GM12878 (cell line): ENCODE results near the gene WSCD2. TPM values are rescaled to one million over a fixed set of nuclear protein-coding genes. Genes with fewer than 3 reads are reported as not detected.

ENCODE experiments used
- ATAC-seq: fragments of 200-7000 bp; cut with Tn5 transposase; 3 replicates; pipeline ENCODE4 v1.9.1; 2020; ENCODE audit warnings: mild to moderate bottlenecking, moderate library complexity
- BruUV-seq: library from RNA; stranded (reverse); fragments of 400-500 nt; replicated peaks from 2 replicates; lab custom pipeline; 2021; lab: Mats Ljungman, UMichigan
- CTCF ChIA-PET: fragments of 300-600 bp; sonication (Branson Sonifier 250); formaldehyde crosslinking; extraction: SDS; loops from one replicate; lab custom pipeline; 2021; ENCODE audit warnings: inconsistent platforms; lab: Yijun Ruan, JAX
- POLR2A ChIA-PET: fragments of 350-600 bp; formaldehyde crosslinking; extraction: SDS; loops from one replicate; lab custom pipeline; 2021; ENCODE audit warnings: inconsistent platforms; lab: Charles Lee
- RAD21 ChIA-PET: fragments of 300-600 bp; sonication (Branson Sonifier 250); formaldehyde crosslinking; loops from one replicate; lab custom pipeline; 2023; ENCODE audit warnings: antibody characterized with exemption; ENCODE audit not compliant: unreplicated experiment; lab: Charles Lee
- SMC1A ChIA-PET: fragments of 300-600 bp; sonication (Branson Sonifier 250); formaldehyde crosslinking; loops from one replicate; lab custom pipeline; 2023; ENCODE audit not compliant: unreplicated experiment, uncharacterized antibody; lab: Charles Lee
- DNase-seq: peaks from one replicate; pipeline ENCODE4 v3.0.0-alpha.2; 2011; ENCODE audit warnings: low read depth, low spot score
- FAIRE-seq: peaks from 3 replicates; lab custom pipeline; 2011; peaks lifted over from hg19 to GRCh38; lab: Jason Lieb, UNC
- H2AFZ ChIP-seq: 2 replicates; pipeline ENCODE4 v1.6.0; 2011; ENCODE audit warnings: low read depth, low read length, control low read depth; ENCODE audit not compliant: control insufficient read depth
- H3K27ac ChIP-seq: 2 replicates; pipeline ENCODE4 v1.5.1; 2011; ENCODE audit warnings: control low read depth; ENCODE audit not compliant: control insufficient read depth, insufficient read depth
- H3K27me3 ChIP-seq, 2 experiments: replicated peaks in 1 of 2; 2 replicates each; pipeline versions ENCODE4 v1.6.0 to v1.6.1; 2011; ENCODE audit warnings: low read length in 1 of 2; ENCODE audit not compliant: control insufficient read depth in 2 of 2, insufficient read depth in 2 of 2
- H3K36me3 ChIP-seq, 2 experiments: 2 replicates each; pipeline ENCODE4 v1.5.1; 2011; ENCODE audit warnings: low read length in 1 of 2; ENCODE audit not compliant: control insufficient read depth in 2 of 2, insufficient read depth in 2 of 2
- H3K4me1 ChIP-seq: 2 replicates; pipeline ENCODE4 v1.6.1; 2011; ENCODE audit warnings: mild to moderate bottlenecking, low read length, moderate library complexity, mixed read lengths; ENCODE audit not compliant: control insufficient read depth, insufficient read depth
- H3K4me2 ChIP-seq: 2 replicates; pipeline ENCODE4 v1.6.0; 2011; ENCODE audit warnings: control low read depth; ENCODE audit not compliant: control insufficient read depth, insufficient read depth
- H3K4me3 ChIP-seq: fragments of 200-600 bp; sonication (generic); 2 replicates; pipeline ENCODE4 v1.5.1; 2016
- H3K79me2 ChIP-seq: 2 replicates; pipeline ENCODE4 v1.6.0; 2011; ENCODE audit warnings: low read length; ENCODE audit not compliant: control insufficient read depth, insufficient read depth
- H3K9ac ChIP-seq: 2 replicates; pipeline ENCODE4 v1.8.0; 2011; ENCODE audit warnings: low read length, control low read depth, mixed read lengths; ENCODE audit not compliant: control insufficient read depth, insufficient read depth
- H3K9me3 ChIP-seq: replicated peaks from 3 replicates; pipeline ENCODE4 v1.5.1; 2011; ENCODE audit warnings: mild to moderate bottlenecking, low read length; ENCODE audit not compliant: control insufficient read depth, insufficient read depth
- H4K20me1 ChIP-seq: 2 replicates; pipeline ENCODE4 v1.6.0; 2011; ENCODE audit not compliant: control insufficient read depth, insufficient read depth
- BCLAF1 ChIP-seq: fragments of 450-650 bp; IDR thresholded peaks from 2 replicates; pipeline ENCODE4 v1.6.1; 2017; ENCODE audit warnings: antibody characterized with exemption, mild to moderate bottlenecking, moderate library complexity
- BRCA1 ChIP-seq: IDR thresholded peaks from 2 replicates; pipeline ENCODE4 v1.6.1; 2011; ENCODE audit warnings: low read depth, low read length, improper control_type of control experiment
- CREM ChIP-seq: IDR thresholded peaks from 2 replicates; pipeline ENCODE4 v1.6.1; 2014; ENCODE audit warnings: antibody characterized with exemption, low read depth
- HCFC1 ChIP-seq: fragments of 150-350 bp; IDR thresholded peaks from 2 replicates; pipeline ENCODE4 v1.6.1; 2014; ENCODE audit warnings: low read length
- IRF3 ChIP-seq: fragments of 450-650 bp; IDR thresholded peaks from 2 replicates; pipeline ENCODE4 v1.6.1; 2014; ENCODE audit warnings: mild to moderate bottlenecking
- MXI1 ChIP-seq: fragments of 150-350 bp; IDR thresholded peaks from 2 replicates; pipeline ENCODE4 v1.6.1; 2011; ENCODE audit warnings: low read depth, mild to moderate bottlenecking, inconsistent platforms, low read length, improper control_type of control experiment
- MYB ChIP-seq: fragments of 150-350 bp; IDR thresholded peaks from 2 replicates; pipeline ENCODE4 v1.6.1; 2014; ENCODE audit warnings: mild to moderate bottlenecking, low read depth, low read length, borderline replicate concordance
- NFYB ChIP-seq: IDR thresholded peaks from 2 replicates; pipeline ENCODE4 v1.6.1; 2011; ENCODE audit warnings: low read depth, mild to moderate bottlenecking, low read length, improper control_type of control experiment, moderate library complexity; ENCODE audit not compliant: insufficient read depth
- NRF1 ChIP-seq: conservative IDR thresholded peaks from 2 replicates; pipeline ENCODE4 v1.6.1; 2011; ENCODE audit warnings: mild to moderate bottlenecking, low read depth, low read length, improper control_type of control experiment
- SP1 ChIP-seq: IDR thresholded peaks from one replicate; pipeline ENCODE4 v1.6.1; 2011; ENCODE audit warnings: low read depth, low read length
- SPI1 ChIP-seq: IDR thresholded peaks from 2 replicates; pipeline ENCODE4 v1.6.1; 2011; ENCODE audit warnings: low read depth, mild to moderate bottlenecking, low read length, moderate library complexity, borderline replicate concordance; ENCODE audit not compliant: insufficient read depth
- TCF7 ChIP-seq: IDR thresholded peaks from 2 replicates; pipeline ENCODE4 v1.6.1; 2014; ENCODE audit warnings: antibody characterized with exemption, borderline replicate concordance
- ZNF207 ChIP-seq: fragments of 450-650 bp; IDR thresholded peaks from 2 replicates; pipeline ENCODE4 v1.6.1; 2014; ENCODE audit warnings: antibody characterized with exemption, mild to moderate bottlenecking, borderline replicate concordance
- ZNF217 ChIP-seq: fragments of 450-650 bp; IDR thresholded peaks from 2 replicates; pipeline ENCODE4 v1.6.1; 2017; ENCODE audit warnings: antibody characterized with exemption, mild to moderate bottlenecking
- WGBS: methylation state at CpG from one replicate; pipeline ENCODE4 v1.1.6; 2016; ENCODE audit warnings: low lambda C conversion rate; ENCODE audit not compliant: insufficient replicate concordance, insufficient coverage; ENCODE audit errors: missing lambda C conversion rate; 5-methylcytosine and 5-hydroxymethylcytosine counted together
- in situ Hi-C: fragments of 300-500 bp; cut with MboI; formaldehyde crosslinking; loops from 9 replicates; pipeline ENCODE4 v1.14.3; 2018; ENCODE audit warnings: mixed read lengths
- intact Hi-C: fragments of 100-400 bp; cut with micrococcal nuclease; formaldehyde crosslinking; loops from one replicate; pipeline ENCODE4 v1.14.2; 2022; ENCODE audit not compliant: unreplicated experiment
- polyA plus RNA-seq, 11 experiments: library from polyadenylated mRNA; depleted of rRNA in 4 of 11; unstranded in 6 of 11; stranded (reverse) in 5 of 11; fragments of >200 nt; fragmentation: Nextera tagmentation in 4 of 11; fragmentation: Illumina TruSeq in 1 of 11; extraction: Ambion mirVana in 4 of 11; extraction: Trizol in 1 of 11; gene quantifications; 1 replicate in 1 of 11; 2 replicates in 10 of 11; pipeline versions ENCODE4 v1.2.1 to v1.2.3, GENCODE V29; 2011 to 2016; ENCODE audit warnings: inconsistent platforms in 2 of 11, missing spikeins in 2 of 11, low read depth in 1 of 11
- total RNA-seq, 4 experiments: library from RNA; depleted of rRNA in 3 of 4; stranded (reverse); fragments of >200 nt in 3 of 4; fragmentation: Illumina TruSeq in 1 of 4; extraction: Trizol in 1 of 4; gene quantifications; 2 replicates each; pipeline versions ENCODE4 v1.2.1 to v1.2.3, GENCODE V29; 2013 to 2021

The WSCD2 gene
- total and polyA plus RNA-seq, 10 of the 15 experiments (the other 5 are each of a cell fraction or from before 2014, with no cell fraction given) = 0.41 TPM; not detected in 9

GRCh38 chr12:108144080-108144479 is 15.0 kb downstream of the WSCD2 start:
- in situ Hi-C loops (no loop called here), intact Hi-C loops (no loop called here)
- no peak overlapping the region for H3K4me2 ChIP-seq
- CTCF ChIA-PET = interaction anchor here (0.8 to 1.1 kb wide), 2 partner anchors 76 to 352 kb away, joined by 3 read pairs; no protein-coding TSS in a partner anchor
- WGBS = 40% methylated on average over 8 of the region's 8 CpGs
- TF ChIP-seq BCLAF1 = no peak
- no peak for TF ChIP-seq ZNF217
- TF ChIP-seq SPI1 = no peak
- no peak for TF ChIP-seq CREM
- no peak for TF ChIP-seq TCF7
- no peak for TF ChIP-seq MXI1
- no peak for TF ChIP-seq IRF3
- no peak for TF ChIP-seq NRF1
- TF ChIP-seq SP1 = no peak
- TF ChIP-seq BRCA1 = no peak
- no peak for TF ChIP-seq ZNF207
- TF ChIP-seq MYB = no peak
- no peak for TF ChIP-seq HCFC1
- no peak for TF ChIP-seq NFYB
- no peak for ATAC-seq
- RAD21 ChIA-PET = no interaction called here
- no peak for FAIRE-seq
- no peaks in the 10 kb centered on the region for H3K36me3 ChIP-seq
- peaks cover 2 to 6% of the 10 kb centered on the region in 2 experiments; a peak in 2 of 4 replicates for H3K27me3 ChIP-seq
- no peaks in the 10 kb centered on the region for H3K9me3 ChIP-seq
- H4K20me1 ChIP-seq = no peaks in the 10 kb centered on the region; the same call in 1 of the 2 replicates
- H2AFZ ChIP-seq = no peak overlapping the region
- POLR2A ChIA-PET = interaction anchor here (0.6 kb wide), 1 partner anchor 762 kb away, joined by 5 read pairs; no protein-coding TSS in a partner anchor
- H3K79me2 ChIP-seq = no peaks in the 10 kb centered on the region
- H3K4me1 ChIP-seq = no peaks in the 10 kb centered on the region
- no peak overlapping the region for H3K27ac ChIP-seq
- H3K4me3 ChIP-seq = no peak overlapping the region
- BruUV-seq = no TSS peak
- H3K9ac ChIP-seq = no peak overlapping the region
- no peak for DNase-seq
- SMC1A ChIA-PET = interaction anchor here (0.6 kb wide), 1 partner anchor 1696 kb away, joined by 3 read pairs; no protein-coding TSS in a partner anchor
